ENCODE results near the gene PTPRT. TPM values are rescaled to one million over a fixed set of nuclear protein-coding genes. Genes with fewer than 3 reads are reported as not detected.

PTPRT gene
- total RNA-seq, 1 experiment from 2014 or later: 0.13 TPM

- Histone ChIP-seq H2BK12ac (ENCODE audit: insufficient read length, low read depth, low read length) (no peak overlapping the region), H2BK120ac (ENCODE audit: low read depth, low read length, poor library complexity, severe bottlenecking) (no peak overlapping the region), H3K23ac (ENCODE audit: insufficient read length, low read depth, low read length) (no peak overlapping the region), H3K4me2 (ENCODE audit: insufficient read depth, insufficient read length, low read length) (no peak overlapping the region), H2BK15ac (ENCODE audit: low read depth, low read length) (no peak overlapping the region), H3K79me2 (ENCODE audit: insufficient read depth, low read length) (no peaks in the 10 kb centered on the region), H2AFZ (ENCODE audit: low read length) (no peak overlapping the region), H3K4ac (ENCODE audit: low read depth, low read length) (no peak overlapping the region), H3T11ph (ENCODE audit: low read length) (no peak overlapping the region), H3K27me3 (ENCODE audit: insufficient read depth, low read length) (no peaks in the 10 kb centered on the region), H3K9me3 (ENCODE audit: control insufficient read depth, low read depth, low read length) (peaks cover 4% of the 10 kb centered on the region), H4K5ac (ENCODE audit: insufficient read length, low read depth, low read length) (no peak overlapping the region), H4K20me1 (ENCODE audit: control insufficient read depth, insufficient read depth, insufficient read length) (no peaks in the 10 kb centered on the region), H3K14ac (ENCODE audit: insufficient read depth, low read length) (no peak overlapping the region), H2BK20ac (ENCODE audit: low read depth, low read length, poor library complexity, severe bottlenecking) (no peak overlapping the region), H3K56ac (ENCODE audit: insufficient read length, low read depth, low read length) (no peak overlapping the region), H4K8ac (replicated peaks; ENCODE audit: insufficient read length, low read depth, low read length) (no peak overlapping the region), H3K4me1 (ENCODE audit: insufficient read depth, low read length) (peaks cover 4% of the 10 kb centered on the region; the same call in 1 of the 2 replicates), H4K91ac (ENCODE audit: insufficient read length, low read depth, low read length) (no peak overlapping the region), H2BK5ac (ENCODE audit: insufficient read length, low read length) (no peak overlapping the region), H3K18ac (ENCODE audit: insufficient read length, low read depth, low read length) (no peak overlapping the region), H2AK5ac (ENCODE audit: insufficient read length, low read length) (no peak overlapping the region), H3K27ac (ENCODE audit: insufficient read length, low read depth, low read length) (no peak overlapping the region), H3K23me2 (ENCODE audit: insufficient read length, low read depth, low read length, poor library complexity, severe bottlenecking) (no peaks in the 10 kb centered on the region), H3K79me1 (ENCODE audit: insufficient read depth, low read depth, low read length, poor library complexity, severe bottlenecking) (no peaks in the 10 kb centered on the region), H3K9ac (ENCODE audit: extremely low read depth, insufficient read length, low read length) (no peak overlapping the region)
- peaks cover 5 to 8% of the 10 kb centered on the region in 2 experiments; a peak in 4 of 5 replicates for H3K9me3 Mint-ChIP-seq
- H3K27me3 Mint-ChIP-seq (ENCODE audit: low read depth): no peaks in the 10 kb centered on the region
- TF ChIP-seq CTCF (conservative IDR thresholded peaks at IDR 0.05): no peak
- peak overlapping the region in 2 of 3 experiments; percentile 39 to 84; a peak in 4 of 7 replicates for H3K27ac Mint-ChIP-seq
- H3K4me3 Mint-ChIP-seq: no peak overlapping the region
- WGBS (ENCODE audit: extremely low coverage, insufficient read length, low lambda C conversion rate): no CpG with 5 or more reads among the region's 2 CpGs
- DNase-seq: no peak
- peaks cover 0 to 22% of the 10 kb centered on the region in 2 experiments; a peak in 1 of 4 replicates for H3K4me1 Mint-ChIP-seq
- H3K36me3 Mint-ChIP-seq (ENCODE audit: insufficient read depth in 1 of 3, low read depth in 3 of 3): no peaks in the 10 kb centered on the region
Observed at GRCh38 chr20:42392442-42392841, 797.3 kb downstream of the PTPRT start.
